ENCODE data around the gene THSD4. TPM values are rescaled to one million over a fixed set of nuclear protein-coding genes. Genes with fewer than 3 reads are reported as not detected.

The THSD4 gene
- total RNA-seq, 1 experiment from 2014 or later, result 65.4 TPM

DNA sequence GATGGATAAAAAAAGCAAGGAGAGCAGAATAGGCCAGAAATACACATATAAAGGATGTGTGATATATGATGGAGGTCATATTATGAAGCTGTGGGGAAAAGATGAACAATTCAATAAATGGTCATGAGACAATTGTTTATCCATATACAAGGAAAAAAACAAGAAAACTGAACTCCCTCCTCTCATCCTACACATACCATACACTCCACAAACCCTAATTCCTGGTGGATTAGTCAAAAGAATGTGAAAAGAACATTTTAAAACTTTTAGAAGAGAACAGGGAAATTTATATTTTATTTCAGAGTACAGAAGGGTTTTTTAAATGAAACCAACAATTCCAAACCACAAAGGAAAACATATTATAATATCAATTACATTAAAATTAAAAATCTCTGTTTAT, 660.6 kb downstream of the THSD4 start:
- CTCF ChIA-PET, result interaction anchor here (1.2 kb wide), 1 partner anchor 380 kb away, joined by 3 read pairs; no protein-coding TSS in a partner anchor

DNA sequence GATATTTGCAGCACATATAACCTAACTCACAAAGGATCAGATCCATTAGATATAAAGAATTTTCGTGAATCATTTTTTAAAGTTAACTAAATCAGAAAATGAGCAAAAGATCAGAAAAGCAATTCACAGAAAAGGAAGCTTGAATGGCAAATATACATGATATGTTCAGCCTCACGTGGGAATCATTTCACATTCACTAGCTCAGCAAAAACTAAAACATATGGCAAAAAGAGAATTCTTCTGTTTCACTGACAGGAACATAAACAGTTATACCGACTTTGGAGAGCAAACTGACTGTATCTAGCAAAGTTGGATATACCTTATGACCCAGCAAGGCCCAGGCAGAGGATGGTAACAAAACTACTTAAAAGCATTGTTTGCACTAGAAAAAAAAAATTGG, 661.0 kb downstream of the THSD4 start:
- Histone ChIP-seq H3K27me3 (ENCODE audit: control insufficient read depth, insufficient read depth, low read length) (no peaks in the 10 kb centered on the region), H3K27ac (ENCODE audit: low read length) (no peak overlapping the region), H3K9me3 (ENCODE audit: control insufficient read depth, insufficient read depth, low read depth, low read length) (no peaks in the 10 kb centered on the region), H3K36me3 (ENCODE audit: control insufficient read depth, insufficient read depth, low read length) (no peaks in the 10 kb centered on the region), H3K4me1 (ENCODE audit: control insufficient read depth, insufficient read depth, low read length) (peaks cover 6% of the 10 kb centered on the region; the same call in 1 of the 2 replicates), H3K4me3 (ENCODE audit: low read depth in 2 of 2, low read length in 2 of 2) (no peak overlapping the region)
- TF ChIP-seq, protein P1, sequence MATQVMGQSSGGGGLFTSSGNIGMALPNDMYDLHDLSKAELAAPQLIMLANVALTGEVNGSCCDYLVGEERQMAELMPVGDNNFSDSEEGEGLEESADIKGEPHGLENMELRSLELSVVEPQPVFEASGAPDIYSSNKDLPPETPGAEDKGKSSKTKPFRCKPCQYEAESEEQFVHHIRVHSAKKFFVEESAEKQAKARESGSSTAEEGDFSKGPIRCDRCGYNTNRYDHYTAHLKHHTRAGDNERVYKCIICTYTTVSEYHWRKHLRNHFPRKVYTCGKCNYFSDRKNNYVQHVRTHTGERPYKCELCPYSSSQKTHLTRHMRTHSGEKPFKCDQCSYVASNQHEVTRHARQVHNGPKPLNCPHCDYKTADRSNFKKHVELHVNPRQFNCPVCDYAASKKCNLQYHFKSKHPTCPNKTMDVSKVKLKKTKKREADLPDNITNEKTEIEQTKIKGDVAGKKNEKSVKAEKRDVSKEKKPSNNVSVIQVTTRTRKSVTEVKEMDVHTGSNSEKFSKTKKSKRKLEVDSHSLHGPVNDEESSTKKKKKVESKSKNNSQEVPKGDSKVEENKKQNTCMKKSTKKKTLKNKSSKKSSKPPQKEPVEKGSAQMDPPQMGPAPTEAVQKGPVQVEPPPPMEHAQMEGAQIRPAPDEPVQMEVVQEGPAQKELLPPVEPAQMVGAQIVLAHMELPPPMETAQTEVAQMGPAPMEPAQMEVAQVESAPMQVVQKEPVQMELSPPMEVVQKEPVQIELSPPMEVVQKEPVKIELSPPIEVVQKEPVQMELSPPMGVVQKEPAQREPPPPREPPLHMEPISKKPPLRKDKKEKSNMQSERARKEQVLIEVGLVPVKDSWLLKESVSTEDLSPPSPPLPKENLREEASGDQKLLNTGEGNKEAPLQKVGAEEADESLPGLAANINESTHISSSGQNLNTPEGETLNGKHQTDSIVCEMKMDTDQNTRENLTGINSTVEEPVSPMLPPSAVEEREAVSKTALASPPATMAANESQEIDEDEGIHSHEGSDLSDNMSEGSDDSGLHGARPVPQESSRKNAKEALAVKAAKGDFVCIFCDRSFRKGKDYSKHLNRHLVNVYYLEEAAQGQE (IDR thresholded peaks at IDR 0.05; ENCODE audit: insufficient read depth in 1 of 2, low read depth in 2 of 2, low read length in 1 of 2), result no peak
- TF ChIP-seq POLR2AphosphoS5 (IDR thresholded peaks at IDR 0.05; ENCODE audit: low read depth, low read length) (no peak), TCF7L2 (IDR thresholded peaks at IDR 0.05; ENCODE audit: low read depth, low read length) (no peak), SIN3A (IDR thresholded peaks at IDR 0.05; ENCODE audit: borderline replicate concordance, insufficient read depth, low read depth, low read length) (no peak)
- TF ChIP-seq, protein P2, sequence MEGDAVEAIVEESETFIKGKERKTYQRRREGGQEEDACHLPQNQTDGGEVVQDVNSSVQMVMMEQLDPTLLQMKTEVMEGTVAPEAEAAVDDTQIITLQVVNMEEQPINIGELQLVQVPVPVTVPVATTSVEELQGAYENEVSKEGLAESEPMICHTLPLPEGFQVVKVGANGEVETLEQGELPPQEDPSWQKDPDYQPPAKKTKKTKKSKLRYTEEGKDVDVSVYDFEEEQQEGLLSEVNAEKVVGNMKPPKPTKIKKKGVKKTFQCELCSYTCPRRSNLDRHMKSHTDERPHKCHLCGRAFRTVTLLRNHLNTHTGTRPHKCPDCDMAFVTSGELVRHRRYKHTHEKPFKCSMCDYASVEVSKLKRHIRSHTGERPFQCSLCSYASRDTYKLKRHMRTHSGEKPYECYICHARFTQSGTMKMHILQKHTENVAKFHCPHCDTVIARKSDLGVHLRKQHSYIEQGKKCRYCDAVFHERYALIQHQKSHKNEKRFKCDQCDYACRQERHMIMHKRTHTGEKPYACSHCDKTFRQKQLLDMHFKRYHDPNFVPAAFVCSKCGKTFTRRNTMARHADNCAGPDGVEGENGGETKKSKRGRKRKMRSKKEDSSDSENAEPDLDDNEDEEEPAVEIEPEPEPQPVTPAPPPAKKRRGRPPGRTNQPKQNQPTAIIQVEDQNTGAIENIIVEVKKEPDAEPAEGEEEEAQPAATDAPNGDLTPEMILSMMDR (IDR thresholded peaks at IDR 0.05), result no peak
- intact Hi-C loops (cut with micrococcal nuclease; ENCODE audit: unreplicated experiment) (no loop called here), in situ Hi-C loops (cut with HindIII; ENCODE audit: low pct_unique_long_range_greater_than_20kb, low sequenced_read_pairs) (no loop called here)
- CTCF ChIA-PET, result no interaction called here
- ATAC-seq (no peak), DNase-seq (ENCODE audit: low read depth, low spot score) (no peak)
- BruUV-seq (replicated peaks), result no TSS peak
- POLR2A ChIA-PET, result interaction anchor here (0.7 kb wide), 1 partner anchor 389 kb away, joined by 4 read pairs; no protein-coding TSS in a partner anchor

More for the DNA sequence above, 660.6 kb downstream of the THSD4 start:
- Histone ChIP-seq H3K36me3 (ENCODE audit: control insufficient read depth, insufficient read depth, low read length) (no peaks in the 10 kb centered on the region), H3K4me3 (ENCODE audit: low read depth in 2 of 2, low read length in 2 of 2) (no peak overlapping the region), H3K27me3 (ENCODE audit: control insufficient read depth, insufficient read depth, low read length) (no peaks in the 10 kb centered on the region), H3K9me3 (ENCODE audit: control insufficient read depth, insufficient read depth, low read depth, low read length) (no peaks in the 10 kb centered on the region), H3K4me1 (ENCODE audit: control insufficient read depth, insufficient read depth, low read length) (peaks cover 6% of the 10 kb centered on the region; the same call in 1 of the 2 replicates), H3K27ac (ENCODE audit: low read length) (no peak overlapping the region)
- POLR2A ChIA-PET, result interaction anchor here (0.7 kb wide), 1 partner anchor 388 kb away, joined by 4 read pairs; no protein-coding TSS in a partner anchor
- in situ Hi-C loops (cut with HindIII; ENCODE audit: low pct_unique_long_range_greater_than_20kb, low sequenced_read_pairs) (no loop called here), intact Hi-C loops (cut with micrococcal nuclease; ENCODE audit: unreplicated experiment) (no loop called here)
- ATAC-seq, result no peak
- no peak for DNase-seq (ENCODE audit: low read depth, low spot score)
- no TSS peak for BruUV-seq (replicated peaks)
- TF ChIP-seq TCF7L2 (IDR thresholded peaks at IDR 0.05; ENCODE audit: low read depth, low read length) (no peak), SIN3A (IDR thresholded peaks at IDR 0.05; ENCODE audit: borderline replicate concordance, insufficient read depth, low read depth, low read length) (no peak), POLR2AphosphoS5 (IDR thresholded peaks at IDR 0.05; ENCODE audit: low read depth, low read length) (no peak)
- TF ChIP-seq, protein P2 (IDR thresholded peaks at IDR 0.05), result no peak
- TF ChIP-seq, protein P1 (IDR thresholded peaks at IDR 0.05; ENCODE audit: insufficient read depth in 1 of 2, low read depth in 2 of 2, low read length in 1 of 2), result no peak
